Measurements from ENCODE around the gene ABCC2.
A peak's percentile ranks its signal among the peaks of the same experiment; 100 is the strongest.
"Not testable (repeated sequence)": the region's sequence is repeated elsewhere in the genome, so short reads cannot be mapped to it uniquely, and the experiment has no call there.

Gene ABCC2

GRCh38 chr10:99807786-99808185 is 25.3 kb downstream of the ABCC2 start:
- DNase-seq (ENCODE audit: low read depth in 2 of 3, low spot score in 2 of 3) = no peak

GRCh38 chr10:99808270-99808669 is 25.8 kb downstream of the ABCC2 start:
- DNase-seq (ENCODE audit: low read depth in 2 of 3, low spot score in 2 of 3) = no peak

GRCh38 chr10:99809481-99809880 is 27.0 kb downstream of the ABCC2 start:
- DNase-seq (ENCODE audit: low read depth in 2 of 3, low spot score in 2 of 3) = no peak

- DNase-seq (ENCODE audit: low read depth in 2 of 3, low spot score in 2 of 3) = no peak
These were observed 27.6 kb downstream of the ABCC2 start for GRCh38 chr10:99809931-99810615.

- no peak for DNase-seq (ENCODE audit: low read depth in 2 of 3, low spot score in 2 of 3)
These were observed 29.7 kb downstream of the ABCC2 start for GRCh38 chr10:99812177-99812576.

- no peak for DNase-seq (ENCODE audit: low read depth in 2 of 3, low spot score in 2 of 3)
These were observed 31.7 kb downstream of the ABCC2 start for GRCh38 chr10:99814143-99814542.

- no peak for DNase-seq (ENCODE audit: low read depth in 2 of 3, low spot score in 2 of 3)
These were observed 33.2 kb downstream of the ABCC2 start for GRCh38 chr10:99815621-99816020.

- DNase-seq (ENCODE audit: low read depth in 2 of 3, low spot score in 2 of 3) = no peak
These were observed 45.5 kb downstream of the ABCC2 start for GRCh38 chr10:99827936-99828335.

GRCh38 chr10:99828464-99828863 is 46.0 kb downstream of the ABCC2 start:
- DNase-seq (ENCODE audit: low read depth in 2 of 3, low spot score in 2 of 3) = no peak

GRCh38 chr10:99832439-99832838 is 50.0 kb downstream of the ABCC2 start:
- DNase-seq (ENCODE audit: low read depth in 2 of 3, low spot score in 2 of 3) = no peak

GRCh38 chr10:99834410-99834809 is 52.0 kb downstream of the ABCC2 start:
- no peak for DNase-seq (ENCODE audit: low read depth in 2 of 3, low spot score in 2 of 3)

- no peak for DNase-seq (ENCODE audit: low read depth in 2 of 3, low spot score in 2 of 3)
These were observed 53.5 kb downstream of the ABCC2 start for GRCh38 chr10:99835947-99836346.

GRCh38 chr10:99836711-99837110 is 54.3 kb downstream of the ABCC2 start:
- DNase-seq (ENCODE audit: low read depth in 2 of 3, low spot score in 2 of 3) = no peak

- DNase-seq (ENCODE audit: low read depth in 2 of 3, low spot score in 2 of 3) = not testable (repeated sequence)
These were observed 58.4 kb downstream of the ABCC2 start for GRCh38 chr10:99840859-99841258.

GRCh38 chr10:99841746-99842145 is 59.3 kb downstream of the ABCC2 start:
- DNase-seq (ENCODE audit: low read depth in 2 of 3, low spot score in 2 of 3) = no peak

GRCh38 chr10:99843310-99843709 is 60.9 kb downstream of the ABCC2 start:
- DNase-seq (ENCODE audit: low read depth in 2 of 3, low spot score in 2 of 3) = no peak

GRCh38 chr10:99844433-99844955 is 62.1 kb downstream of the ABCC2 start:
- no peak for DNase-seq (ENCODE audit: low read depth in 2 of 3, low spot score in 2 of 3)

GRCh38 chr10:99845837-99846382 is 63.5 kb downstream of the ABCC2 start:
- DNase-seq (ENCODE audit: low read depth in 2 of 3, low spot score in 2 of 3) = peak; percentile 9 to 32 (median 10)

- no peak for DNase-seq (ENCODE audit: low read depth in 2 of 3, low spot score in 2 of 3)
These were observed 66.6 kb downstream of the ABCC2 start for GRCh38 chr10:99849057-99849456.

- no peak for DNase-seq (ENCODE audit: low read depth in 2 of 3, low spot score in 2 of 3)
These were observed 67.1 kb downstream of the ABCC2 start for GRCh38 chr10:99849536-99849935.

GRCh38 chr10:99850021-99850766 is 67.8 kb downstream of the ABCC2 start:
- DNase-seq (ENCODE audit: low read depth in 2 of 3, low spot score in 2 of 3) = no peak

GRCh38 chr10:99850767-99851340 is 68.4 kb downstream of the ABCC2 start:
- no peak for DNase-seq (ENCODE audit: low read depth in 2 of 3, low spot score in 2 of 3)

Measured in activated CD8-positive, alpha-beta memory T cell treated with anti-CD3 and anti-CD28 coated beads for 48 hours (primary cell).